H9 (cell line): Measurements from ENCODE around the gene PTPRN2. TPM values are rescaled to one million over a fixed set of nuclear protein-coding genes. Genes with fewer than 3 reads are reported as not detected.
A peak's percentile ranks its signal among the peaks of the same experiment; 100 is the strongest.

Experiments
- DNase-seq: peaks from one replicate; pipeline ENCODE4 v3.0.0-alpha.2; 2017
- H2AFZ ChIP-seq: one replicate; pipeline ENCODE4 v1.6.1; 2013; ENCODE audit warnings: mild to moderate bottlenecking, low read length, control low read depth, moderate library complexity
- H2AK5ac ChIP-seq: 2 replicates; pipeline ENCODE4 v1.6.1; 2013; ENCODE audit warnings: low read length, control low read depth, mixed read lengths; ENCODE audit not compliant: insufficient read length
- H2BK120ac ChIP-seq: one replicate; pipeline ENCODE4 v1.6.1; 2013; ENCODE audit warnings: low read depth, mild to moderate bottlenecking, low read length, control low read depth, inconsistent platforms; ENCODE audit not compliant: poor library complexity, severe bottlenecking
- H2BK12ac ChIP-seq: 2 replicates; pipeline ENCODE4 v1.6.1; 2013; ENCODE audit warnings: low read length, control low read depth, mixed read lengths, low read depth; ENCODE audit not compliant: insufficient read length
- H2BK15ac ChIP-seq: 2 replicates; pipeline ENCODE4 v1.6.1; 2013; ENCODE audit warnings: low read depth, low read length, control low read depth
- H2BK20ac ChIP-seq: one replicate; pipeline ENCODE4 v1.6.1; 2013; ENCODE audit warnings: low read depth, mild to moderate bottlenecking, low read length, control low read depth, inconsistent platforms; ENCODE audit not compliant: poor library complexity, severe bottlenecking
- H2BK5ac ChIP-seq: 2 replicates; pipeline ENCODE4 v1.6.1; 2013; ENCODE audit warnings: low read length, control low read depth, mixed read lengths; ENCODE audit not compliant: insufficient read length
- H3K14ac ChIP-seq: 2 replicates; pipeline ENCODE4 v1.6.1; 2013; ENCODE audit warnings: low read length, control low read depth; ENCODE audit not compliant: insufficient read depth
- H3K18ac ChIP-seq: 2 replicates; pipeline ENCODE4 v1.6.1; 2013; ENCODE audit warnings: low read depth, mild to moderate bottlenecking, mixed read lengths, low read length, control low read depth; ENCODE audit not compliant: insufficient read length
- H3K23ac ChIP-seq: 2 replicates; pipeline ENCODE4 v1.6.1; 2013; ENCODE audit warnings: low read length, control low read depth, mixed read lengths, low read depth; ENCODE audit not compliant: insufficient read length
- H3K23me2 ChIP-seq: 2 replicates; pipeline ENCODE4 v1.6.1; 2013; ENCODE audit warnings: low read depth, mild to moderate bottlenecking, mixed read lengths, low read length, control low read depth; ENCODE audit not compliant: insufficient read length, poor library complexity, severe bottlenecking
- H3K27ac ChIP-seq: 2 replicates; pipeline ENCODE4 v1.5.1; 2013; ENCODE audit warnings: low read length, control low read depth, mixed read lengths, low read depth; ENCODE audit not compliant: insufficient read length
- H3K27me3 ChIP-seq: 2 replicates; pipeline ENCODE4 v1.6.1; 2013; ENCODE audit warnings: low read length, control low read depth, inconsistent platforms; ENCODE audit not compliant: insufficient read depth
- H3K4ac ChIP-seq: 2 replicates; pipeline ENCODE4 v1.6.1; 2013; ENCODE audit warnings: low read depth, mild to moderate bottlenecking, control low read depth, inconsistent platforms, low read length, moderate library complexity
- H3K4me1 ChIP-seq: 2 replicates; pipeline ENCODE4 v1.6.1; 2013; ENCODE audit warnings: low read length, control low read depth, inconsistent platforms; ENCODE audit not compliant: insufficient read depth
- H3K4me2 ChIP-seq: 2 replicates; pipeline ENCODE4 v1.6.1; 2013; ENCODE audit warnings: low read length, control low read depth, mixed read lengths; ENCODE audit not compliant: insufficient read length, insufficient read depth
- H3K56ac ChIP-seq: 2 replicates; pipeline ENCODE4 v1.6.1; 2013; ENCODE audit warnings: low read depth, mild to moderate bottlenecking, mixed read lengths, low read length, control low read depth; ENCODE audit not compliant: insufficient read length
- H3K79me1 ChIP-seq: 2 replicates; pipeline ENCODE4 v1.6.1; 2013; ENCODE audit warnings: low read depth, mild to moderate bottlenecking, moderate library complexity, low read length, control low read depth, inconsistent platforms; ENCODE audit not compliant: insufficient read depth, poor library complexity, severe bottlenecking
- H3K79me2 ChIP-seq: 2 replicates; pipeline ENCODE4 v1.6.1; 2013; ENCODE audit warnings: low read length, control low read depth, inconsistent platforms; ENCODE audit not compliant: insufficient read depth
- H3K9ac ChIP-seq: 2 replicates; pipeline ENCODE4 v1.6.1; 2013; ENCODE audit warnings: low read length, control low read depth, mixed read lengths; ENCODE audit not compliant: insufficient read length; ENCODE audit errors: extremely low read depth
- H3K9me3 ChIP-seq: one replicate; pipeline ENCODE4 v1.6.1; 2013; ENCODE audit warnings: low read depth, low read length, inconsistent platforms; ENCODE audit not compliant: control insufficient read depth
- H3T11ph ChIP-seq: one replicate; pipeline ENCODE4 v1.6.1; 2013; ENCODE audit warnings: mild to moderate bottlenecking, low read length, control low read depth, inconsistent platforms
- H4K20me1 ChIP-seq: one replicate; pipeline ENCODE4 v1.6.1; 2013; ENCODE audit not compliant: control insufficient read depth, insufficient read length, insufficient read depth
- H4K5ac ChIP-seq: 2 replicates; pipeline ENCODE4 v1.6.1; 2013; ENCODE audit warnings: low read depth, mild to moderate bottlenecking, mixed read lengths, low read length, control low read depth; ENCODE audit not compliant: insufficient read length
- H4K8ac ChIP-seq: replicated peaks from 2 replicates; pipeline ENCODE4 v1.6.1; 2013; ENCODE audit warnings: low read length, control low read depth, mixed read lengths, low read depth; ENCODE audit not compliant: insufficient read length
- H4K91ac ChIP-seq: 2 replicates; pipeline ENCODE4 v1.6.1; 2013; ENCODE audit warnings: low read depth, mild to moderate bottlenecking, moderate library complexity, mixed read lengths, low read length, control low read depth; ENCODE audit not compliant: insufficient read length
- H3K27ac Mint-ChIP-seq, 3 experiments: 2 replicates in 2 of 3; 3 replicates in 1 of 3; pipeline ENCODE4 v1.8.0; 2020 to 2021; ENCODE audit warnings: mixed read lengths in 3 of 3, mild to moderate bottlenecking in 1 of 3, moderate library complexity in 1 of 3
- H3K27me3 Mint-ChIP-seq: 2 replicates; pipeline ENCODE4 v1.8.0; 2021; ENCODE audit warnings: low read depth, mild to moderate bottlenecking, moderate library complexity, mixed read lengths
- H3K36me3 Mint-ChIP-seq, 3 experiments: 2 replicates in 2 of 3; 3 replicates in 1 of 3; pipeline ENCODE4 v1.8.0; 2020 to 2021; ENCODE audit warnings: low read depth in 3 of 3, mixed read lengths in 3 of 3; ENCODE audit not compliant: insufficient read depth in 1 of 3
- H3K4me1 Mint-ChIP-seq, 2 experiments: 2 replicates each; pipeline ENCODE4 v1.8.0; 2020; ENCODE audit warnings: mixed read lengths in 2 of 2
- H3K4me3 Mint-ChIP-seq, 2 experiments: 2 replicates in 1 of 2; 3 replicates in 1 of 2; pipeline ENCODE4 v1.8.0; 2020 to 2021; ENCODE audit warnings: mild to moderate bottlenecking in 2 of 2, mixed read lengths in 2 of 2, moderate library complexity in 1 of 2
- H3K9me3 Mint-ChIP-seq, 2 experiments: 2 replicates in 1 of 2; 3 replicates in 1 of 2; pipeline ENCODE4 v1.8.0; 2020; ENCODE audit warnings: mild to moderate bottlenecking in 2 of 2, mixed read lengths in 2 of 2, moderate library complexity in 1 of 2
- CTCF ChIP-seq: fragments of 200-600 bp; sonication (generic); conservative IDR thresholded peaks from 3 replicates; pipeline ENCODE4 v1.8.0; 2021; ENCODE audit warnings: antibody characterized with exemption, mild to moderate bottlenecking
- WGBS: extraction: QIAGEN DNeasy Blood & Tissue Kit; methylation state at CpG from one replicate; pipeline ENCODE4 v1.1.7; 2013; ENCODE audit warnings: missing lambda C conversion rate, low lambda C conversion rate, mixed read lengths; ENCODE audit not compliant: insufficient read length; ENCODE audit errors: extremely low coverage; 5-methylcytosine and 5-hydroxymethylcytosine counted together
- total RNA-seq: library from RNA; stranded (reverse); gene quantifications from 2 replicates; pipeline ENCODE4 v1.2.1, GENCODE V29; 2021

The PTPRN2 gene
- total RNA-seq, 1 experiment from 2014 or later = 5.2 TPM

DNA sequence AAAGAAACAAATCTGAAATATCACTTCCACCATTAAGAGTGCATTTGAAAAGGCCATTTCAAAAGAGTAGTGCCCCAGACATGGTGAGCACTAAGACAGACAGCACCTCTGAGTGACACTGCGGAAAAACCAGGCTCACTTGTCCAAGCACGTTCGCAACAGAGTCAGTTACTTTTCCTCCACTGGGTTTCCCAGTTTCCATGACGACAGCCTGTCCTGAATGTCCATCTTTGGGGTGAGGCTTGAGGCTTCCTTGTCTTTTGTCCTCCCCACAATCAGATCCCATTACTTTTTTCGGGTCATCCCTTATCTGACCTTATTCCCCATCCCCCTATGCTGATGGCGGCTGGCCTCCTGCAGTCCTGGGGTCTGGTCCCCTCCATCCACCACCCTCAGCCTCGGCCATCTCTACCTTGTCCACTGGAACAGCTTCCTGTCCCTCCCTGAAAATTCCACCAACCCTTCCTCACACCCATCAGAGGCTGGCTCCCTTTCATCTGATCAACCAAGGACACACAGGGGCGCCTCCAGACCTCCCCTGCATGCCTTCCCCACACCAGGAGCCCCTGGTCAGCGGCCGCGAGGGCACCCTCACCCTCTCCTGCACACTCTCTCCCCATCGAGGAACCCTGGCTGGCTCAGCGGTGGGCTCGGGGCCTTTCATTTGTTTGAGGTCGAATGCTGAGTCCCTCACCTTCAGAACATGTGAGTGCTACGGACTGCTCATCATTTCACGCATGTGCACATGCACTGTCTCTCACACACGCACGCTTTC is 887.2 kb downstream of the PTPRN2 start:
- H3T11ph ChIP-seq = no peak overlapping the region
- H3K56ac ChIP-seq = no peak overlapping the region
- H3K18ac ChIP-seq = no peak overlapping the region
- H4K91ac ChIP-seq = no peak overlapping the region
- WGBS = no CpG with 5 or more reads among the region's 19 CpGs
- H3K4me3 Mint-ChIP-seq = no peak overlapping the region
- H4K5ac ChIP-seq = no peak overlapping the region
- H3K9ac ChIP-seq = no peak overlapping the region
- no peak overlapping the region for H3K27ac ChIP-seq
- no peak for DNase-seq
- no peak overlapping the region for H3K4me2 ChIP-seq
- no peak overlapping the region for H3K27ac Mint-ChIP-seq
- no peaks in the 10 kb centered on the region for H4K20me1 ChIP-seq
- H3K4me1 ChIP-seq = no peaks in the 10 kb centered on the region
- no peak overlapping the region for H2BK15ac ChIP-seq
- no peak overlapping the region for H3K23ac ChIP-seq
- no peak overlapping the region for H2BK120ac ChIP-seq
- H2BK20ac ChIP-seq = no peak overlapping the region
- H3K4me1 Mint-ChIP-seq = peaks cover 0 to 3% of the 10 kb centered on the region in 2 experiments; a peak in 1 of 4 replicates
- H3K9me3 ChIP-seq = no peaks in the 10 kb centered on the region
- H2AK5ac ChIP-seq = no peak overlapping the region
- H3K4ac ChIP-seq = no peak overlapping the region
- H3K27me3 Mint-ChIP-seq = peaks cover 85% of the 10 kb centered on the region
- no peak overlapping the region for H4K8ac ChIP-seq
- no peak for TF ChIP-seq CTCF
- no peaks in the 10 kb centered on the region for H3K79me1 ChIP-seq
- H3K14ac ChIP-seq = peak overlapping the region; percentile 45; the same call in 1 of the 2 replicates
- no peaks in the 10 kb centered on the region for H3K36me3 Mint-ChIP-seq
- no peaks in the 10 kb centered on the region for H3K79me2 ChIP-seq
- peaks cover 2 to 3% of the 10 kb centered on the region in 2 experiments; a peak in 4 of 5 replicates for H3K9me3 Mint-ChIP-seq
- no peaks in the 10 kb centered on the region for H3K23me2 ChIP-seq
- no peak overlapping the region for H2AFZ ChIP-seq
- H2BK12ac ChIP-seq = no peak overlapping the region
- H3K27me3 ChIP-seq = no peaks in the 10 kb centered on the region; the same call in 1 of the 2 replicates
- no peak overlapping the region for H2BK5ac ChIP-seq
